HL-60/S4 treated with phorbol 12-myristate 13-acetate at 8.2 ng/mL for 4 days and 3 days (cell line): ENCODE results near the gene PLN.

Experiments used
- in situ Hi-C: fragments of 300-500 bp; cut with MboI; formaldehyde crosslinking; loops from 2 replicates; pipeline ENCODE4 v1.15.0; 2022; ENCODE audit warnings: low sequenced_read_pairs

PLN gene

DNA sequence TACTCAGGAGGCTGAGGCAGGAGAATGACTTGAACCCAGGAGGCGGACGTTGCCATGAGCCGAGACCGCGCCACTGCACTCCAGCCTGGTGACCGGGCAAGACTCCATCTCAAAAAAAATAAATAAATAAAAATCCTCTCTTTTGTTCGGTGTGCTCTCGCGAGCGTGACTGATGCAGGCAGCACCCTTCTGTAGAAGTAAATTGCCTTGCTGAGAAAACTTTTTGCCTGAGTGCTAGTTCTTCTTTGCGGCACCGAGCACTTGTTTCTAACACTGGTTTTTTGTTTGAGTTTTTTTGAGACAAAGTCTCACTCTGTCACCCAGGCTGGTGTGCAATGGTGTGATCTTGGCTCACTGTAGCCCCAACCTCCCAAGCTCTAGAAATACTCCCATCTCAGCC lies 30.5 kb downstream of the PLN start:
- in situ Hi-C loops, result no loop called here

DNA sequence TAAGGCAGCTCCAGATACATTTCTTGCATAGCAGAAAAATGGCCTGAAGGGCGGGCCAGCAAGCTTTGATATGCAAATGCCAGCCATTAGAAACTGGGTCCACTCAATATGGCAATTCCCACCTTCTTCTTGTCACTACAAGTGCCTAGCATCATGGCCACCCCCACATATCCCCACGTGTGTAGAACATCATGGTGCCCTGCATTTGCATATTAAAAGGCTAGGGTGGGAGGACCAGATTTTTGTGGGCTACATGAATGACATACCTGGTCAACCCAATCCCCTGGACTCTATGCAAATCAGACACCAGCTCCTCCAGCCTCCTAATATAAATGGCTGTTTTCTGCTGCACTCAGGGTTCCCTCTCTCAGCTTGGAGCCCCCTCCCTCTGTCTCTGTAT lies 31.7 kb downstream of the PLN start:
- in situ Hi-C loops, result no loop called here

DNA sequence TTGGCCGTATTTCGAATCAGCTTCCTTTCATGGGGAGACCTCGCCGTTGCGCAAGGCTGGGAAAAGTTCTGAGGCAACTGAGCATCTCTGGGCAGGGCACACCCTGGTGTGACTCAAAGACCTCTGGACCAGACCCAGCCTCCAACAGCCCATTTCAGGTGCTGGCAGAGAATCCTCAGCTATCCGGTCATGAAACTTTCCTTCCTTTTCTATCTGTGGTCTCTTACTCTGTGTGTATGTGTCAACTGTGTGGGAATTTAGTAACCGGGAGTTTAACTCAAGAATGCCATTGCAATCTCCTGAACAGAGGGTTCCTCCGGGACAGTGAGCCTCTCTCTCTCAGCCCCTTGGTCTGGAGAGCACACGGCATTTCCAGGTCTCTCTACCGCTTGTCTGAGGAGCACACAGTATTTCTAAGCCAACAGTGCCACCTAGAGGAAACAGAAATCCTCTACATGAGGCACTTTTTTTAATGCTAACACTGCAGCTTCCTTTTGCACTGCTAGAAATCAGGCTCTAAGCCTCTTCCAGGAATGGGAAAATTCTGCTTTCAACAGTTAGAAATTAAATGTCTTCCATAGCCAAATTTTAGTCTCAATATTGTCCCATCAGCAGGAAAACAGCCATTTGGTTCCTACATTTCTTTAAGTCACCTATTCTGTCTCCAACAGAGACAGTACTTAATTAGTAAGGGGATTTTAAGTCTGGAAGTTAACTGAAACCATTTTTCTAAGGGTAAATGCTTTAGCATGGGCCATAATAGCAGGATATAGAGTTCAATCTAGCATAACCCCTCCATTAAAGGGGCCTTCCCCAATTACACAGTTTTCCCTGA lies 32.7 kb downstream of the PLN start:
- in situ Hi-C loops, result no loop called here

DNA sequence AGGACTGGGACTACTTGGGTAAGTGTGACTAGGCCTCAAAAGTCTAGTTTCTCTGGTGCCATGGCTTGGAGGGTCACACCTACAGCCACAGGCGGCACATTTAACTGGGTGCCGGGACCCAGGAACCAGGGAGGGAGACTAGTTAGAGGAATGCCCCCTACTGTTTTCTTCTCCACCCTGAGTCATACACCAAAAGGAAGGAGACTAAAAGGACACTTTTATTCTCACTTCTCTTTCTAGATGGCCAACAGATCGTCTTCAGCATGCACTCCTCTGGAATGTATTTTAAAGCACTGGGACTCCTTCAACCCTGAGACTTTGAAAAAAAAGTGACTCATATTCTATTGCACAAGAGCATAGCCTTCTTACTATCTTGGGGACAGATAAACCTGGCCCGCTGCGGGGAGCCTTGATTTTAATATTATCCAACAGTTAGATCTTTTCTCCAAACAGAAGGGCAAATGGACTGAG lies 33.4 kb downstream of the PLN start:
- in situ Hi-C loops, result no loop called here

DNA sequence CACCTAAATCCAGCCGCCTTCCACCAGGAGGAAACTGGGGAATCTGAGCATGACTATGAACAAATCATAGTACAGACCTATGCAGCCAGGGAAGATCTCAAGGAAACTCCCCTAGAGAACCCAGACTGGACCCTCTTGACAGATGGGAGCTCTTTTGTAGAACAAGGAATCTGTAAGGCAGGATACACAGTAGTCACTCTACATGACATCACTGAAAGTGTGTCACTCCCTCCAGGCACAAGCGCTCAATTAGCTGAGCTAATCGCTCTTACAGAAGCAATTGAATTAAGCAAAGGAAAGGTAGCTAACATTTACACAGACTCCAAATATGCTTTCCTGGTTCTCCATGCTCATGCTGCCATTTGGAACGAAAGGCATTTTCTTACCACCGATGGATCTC lies 36.8 kb downstream of the PLN start:
- in situ Hi-C loops, result no loop called here

DNA sequence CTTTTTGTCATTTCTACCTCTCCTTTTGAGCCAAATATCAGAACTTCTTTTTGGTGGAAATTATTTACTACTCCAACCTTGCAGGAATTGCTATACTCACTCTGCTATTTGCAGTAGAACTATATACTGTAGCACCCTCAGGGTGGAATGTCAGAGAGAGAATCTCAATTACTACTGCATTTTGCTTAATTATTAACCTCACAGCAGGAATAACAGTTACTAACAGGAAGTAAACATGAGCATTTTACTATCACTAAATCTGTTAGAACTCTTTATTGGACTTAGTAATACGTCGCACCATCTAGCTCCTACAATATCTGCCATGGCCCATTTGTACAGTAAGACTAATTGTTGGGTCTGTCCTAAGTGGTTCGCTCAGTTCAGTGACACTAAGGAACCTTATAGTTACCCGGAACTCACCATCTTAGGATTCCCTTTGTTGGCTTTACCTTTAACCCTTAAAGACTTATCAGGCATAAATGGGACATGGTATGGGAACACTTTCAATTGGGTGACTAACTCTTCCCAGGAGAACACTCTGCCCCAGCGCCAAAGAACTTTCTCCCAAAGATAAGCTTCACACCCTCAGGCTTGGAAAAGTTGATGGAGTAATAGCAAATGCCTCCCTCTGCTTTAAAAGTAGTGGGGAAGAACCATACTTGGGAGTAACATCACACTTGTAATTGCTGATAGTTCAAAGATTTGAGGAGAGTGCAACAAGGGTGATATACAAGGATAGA lies 38.8 kb downstream of the PLN start:
- in situ Hi-C loops, result no loop called here

DNA sequence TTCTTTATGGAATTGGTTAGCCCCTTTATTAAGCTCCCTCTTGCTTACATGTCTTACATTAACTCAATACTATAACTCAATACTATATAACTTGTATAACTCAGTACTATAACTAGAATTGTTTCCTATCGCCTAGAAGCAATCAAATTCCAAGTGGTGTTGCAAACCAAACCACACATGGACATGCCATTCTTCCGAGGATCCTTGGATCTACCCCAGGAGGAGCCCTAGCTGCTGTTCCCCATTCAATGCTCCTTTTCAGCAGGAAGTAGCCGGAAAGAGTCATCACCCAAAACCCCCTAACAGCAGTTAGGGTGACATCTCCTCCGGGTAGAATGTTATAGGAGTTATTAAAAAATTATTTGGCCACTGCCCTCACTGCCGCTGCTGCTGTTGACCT lies 40.5 kb downstream of the PLN start:
- in situ Hi-C loops, result no loop called here

DNA sequence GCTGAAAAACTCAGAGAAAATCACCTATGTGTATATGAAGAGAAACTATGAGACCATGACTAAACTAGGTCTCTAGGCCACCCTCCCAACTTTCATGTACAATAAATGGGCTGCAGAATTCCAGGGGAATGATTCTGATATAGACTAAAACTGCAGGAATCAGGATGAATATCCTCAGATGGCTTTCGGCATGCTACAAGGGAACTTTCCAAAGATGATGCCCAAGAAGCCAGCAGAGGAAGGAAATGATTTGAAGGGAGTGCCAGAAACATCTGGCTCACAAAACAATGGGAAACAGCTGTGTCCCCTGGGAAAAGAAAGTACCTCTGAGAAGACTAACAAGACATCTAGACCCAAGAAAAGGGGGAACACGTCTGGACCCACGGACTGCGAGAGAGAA lies 41.1 kb downstream of the PLN start:
- in situ Hi-C loops, result no loop called here

DNA sequence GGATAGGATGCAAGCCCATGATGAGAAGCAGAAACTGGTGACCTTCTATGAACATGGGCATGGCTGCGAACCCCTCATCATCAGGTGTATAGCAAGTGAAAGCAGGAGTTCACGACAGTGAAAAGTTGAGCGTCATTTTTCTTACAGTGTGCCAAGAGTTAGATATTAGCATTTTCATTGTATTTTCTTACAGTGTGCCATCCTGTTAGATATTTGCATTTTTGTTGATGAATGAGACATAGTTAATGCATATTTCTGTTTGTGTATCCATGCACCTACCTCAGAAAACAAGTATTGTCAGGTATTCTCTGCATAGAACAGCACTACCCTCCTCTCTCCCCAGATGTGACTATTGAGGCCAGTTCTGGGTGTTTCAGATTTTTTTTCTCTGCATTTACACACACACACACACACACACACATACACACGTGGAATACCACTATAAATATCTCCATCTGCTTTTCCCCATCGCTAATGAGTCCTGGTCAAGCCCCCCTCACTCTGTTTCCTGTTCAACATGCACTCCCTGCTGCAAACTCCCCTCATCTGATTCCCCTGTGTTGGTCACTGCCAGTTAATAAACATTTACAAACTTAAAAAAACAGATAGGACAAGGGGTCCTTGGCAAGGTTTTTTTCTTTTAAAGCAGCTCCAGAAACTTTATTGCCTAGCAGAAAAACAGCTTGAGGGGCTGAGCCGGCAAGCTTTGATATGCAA lies 41.7 kb downstream of the PLN start:
- in situ Hi-C loops, result no loop called here

DNA sequence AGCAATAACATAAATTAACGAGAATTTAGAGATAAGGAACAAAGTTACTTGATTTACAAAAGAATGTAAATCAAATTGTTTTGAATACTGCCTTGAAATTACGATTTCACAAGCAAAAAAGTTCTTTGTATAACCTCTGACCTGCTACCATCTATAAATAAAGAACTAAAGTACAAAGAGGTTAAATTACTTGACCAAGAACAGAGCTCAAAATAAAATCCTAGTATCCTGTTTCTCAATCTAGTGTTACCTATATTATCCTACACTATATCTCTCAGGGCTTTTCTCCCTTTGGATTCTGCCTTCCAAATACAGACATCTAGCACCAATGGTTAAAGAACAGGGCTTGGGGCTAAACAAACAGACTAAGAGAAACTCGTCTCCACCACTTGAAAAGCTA lies 43.8 kb downstream of the PLN start:
- in situ Hi-C loops, result no loop called here

DNA sequence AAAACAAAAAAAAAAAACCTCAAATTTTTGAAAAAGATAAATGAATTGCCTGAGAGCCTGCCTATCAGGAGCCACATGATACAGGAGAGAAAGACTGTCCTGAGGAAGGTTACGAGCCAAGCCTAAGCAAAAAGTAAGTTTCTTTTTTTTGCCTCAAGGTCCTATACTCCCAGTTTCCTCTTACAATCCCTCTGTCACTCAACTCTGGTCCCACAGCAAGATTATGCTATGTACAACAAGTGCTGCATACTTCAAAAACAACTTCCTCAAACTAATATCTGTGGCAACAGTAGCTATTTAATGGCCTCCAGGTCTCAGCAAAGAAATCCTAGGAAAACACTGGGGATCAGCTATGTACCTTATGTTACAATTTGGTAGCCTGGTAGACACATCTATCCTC lies 46.8 kb downstream of the PLN start:
- in situ Hi-C loops, result no loop called here

DNA sequence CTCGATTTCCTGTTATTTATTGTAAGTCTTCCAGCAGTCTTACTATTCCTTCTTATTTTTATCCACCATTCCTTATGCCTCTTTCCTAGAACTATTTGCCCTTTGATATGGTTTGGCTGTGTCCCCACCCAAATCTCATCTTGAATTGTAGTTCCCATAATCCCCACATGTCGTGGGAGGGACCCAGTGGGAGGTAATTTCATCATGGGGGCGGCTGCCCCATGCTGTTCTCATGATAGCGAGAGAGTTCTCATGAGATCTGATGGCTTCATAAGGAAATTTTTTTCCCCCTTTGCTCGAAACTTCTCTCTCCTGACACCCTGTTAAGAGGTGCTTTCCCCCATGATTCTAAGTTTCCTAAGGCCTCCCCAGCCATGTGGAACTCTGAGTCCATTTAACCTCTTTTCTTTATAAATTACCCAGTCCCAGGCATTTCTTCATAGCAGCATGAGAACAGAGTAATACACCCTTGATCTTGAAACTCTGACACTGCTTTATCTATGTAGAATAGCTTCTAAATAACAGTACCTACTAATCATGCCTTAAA lies 48.8 kb downstream of the PLN start:
- in situ Hi-C loops, result no loop called here

DNA sequence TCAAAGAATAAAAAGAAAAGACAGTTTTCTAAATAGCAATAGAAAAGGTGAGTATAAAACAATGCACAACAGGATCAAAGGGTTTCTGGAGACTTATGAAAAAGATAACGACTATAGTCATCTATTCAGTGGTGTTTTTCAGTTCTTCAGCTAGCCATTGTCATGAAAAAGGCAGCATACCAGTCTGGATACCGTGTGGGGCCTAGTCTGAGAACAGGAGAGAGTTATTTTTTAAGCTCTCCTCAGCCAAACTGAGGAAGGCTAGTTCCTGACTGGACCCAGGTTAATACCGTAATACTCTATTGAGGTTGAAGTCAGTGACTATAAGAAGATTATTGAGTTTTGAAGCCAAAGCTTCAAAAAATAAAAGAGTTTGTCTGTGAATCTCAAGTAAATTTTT lies 49.5 kb downstream of the PLN start:
- in situ Hi-C loops, result no loop called here

DNA sequence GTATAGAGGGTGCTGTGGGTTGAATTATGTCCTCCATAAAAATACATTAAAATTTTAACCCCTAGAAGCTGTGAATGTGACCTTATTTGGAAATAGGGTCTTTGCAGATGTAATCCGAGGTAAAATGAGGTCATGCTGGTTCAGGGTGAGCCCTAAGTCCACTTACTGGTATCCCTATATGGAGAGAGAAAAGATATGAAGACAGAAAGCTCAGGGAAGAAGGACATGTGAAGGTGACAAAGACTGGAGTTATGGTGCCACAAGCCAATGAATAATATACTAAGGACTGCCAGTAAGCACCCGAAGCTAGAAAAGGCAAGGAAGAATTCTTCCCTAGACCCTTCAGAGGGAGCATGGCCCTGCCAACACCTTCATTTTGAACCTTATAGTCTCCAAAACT lies 50.2 kb downstream of the PLN start:
- in situ Hi-C loops, result no loop called here

DNA sequence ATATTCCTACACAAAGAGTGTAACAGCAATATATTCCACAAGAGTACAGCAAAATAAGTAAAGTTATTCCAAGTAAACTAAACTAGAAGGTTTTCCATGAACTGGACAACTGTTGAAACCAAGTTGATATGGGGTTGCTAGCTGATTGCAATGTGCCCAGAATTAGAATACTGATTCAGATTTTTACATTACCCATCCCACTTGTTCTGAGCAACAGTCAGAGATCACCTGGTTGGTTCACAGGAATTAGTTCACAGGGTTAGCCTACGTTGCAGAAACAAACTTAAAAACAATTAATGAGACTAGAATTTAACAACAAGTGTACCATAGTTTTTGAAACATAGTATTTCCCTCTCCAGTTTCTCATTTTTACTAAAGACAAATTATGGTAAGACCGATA lies 54.2 kb downstream of the PLN start:
- in situ Hi-C loops, result no loop called here

DNA sequence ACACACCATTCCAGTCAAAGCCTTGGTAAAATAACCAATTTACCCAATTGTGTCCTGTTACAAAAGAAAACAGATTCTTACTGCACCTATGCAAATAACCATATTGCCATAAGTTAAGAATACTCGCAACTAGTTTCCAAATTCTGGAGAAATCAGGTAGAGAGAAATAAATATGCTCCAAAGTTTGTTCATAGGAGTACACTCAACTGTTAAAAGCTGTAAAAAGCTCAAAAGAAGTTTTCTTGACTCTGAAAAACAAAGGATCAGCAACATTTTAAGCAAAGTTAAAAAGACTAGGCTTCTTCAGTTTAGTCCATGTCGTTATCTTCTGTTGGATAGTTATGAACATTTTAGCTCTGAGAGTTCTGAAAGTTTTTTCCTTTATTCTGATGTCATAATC lies 55.3 kb downstream of the PLN start:
- in situ Hi-C loops, result no loop called here

DNA sequence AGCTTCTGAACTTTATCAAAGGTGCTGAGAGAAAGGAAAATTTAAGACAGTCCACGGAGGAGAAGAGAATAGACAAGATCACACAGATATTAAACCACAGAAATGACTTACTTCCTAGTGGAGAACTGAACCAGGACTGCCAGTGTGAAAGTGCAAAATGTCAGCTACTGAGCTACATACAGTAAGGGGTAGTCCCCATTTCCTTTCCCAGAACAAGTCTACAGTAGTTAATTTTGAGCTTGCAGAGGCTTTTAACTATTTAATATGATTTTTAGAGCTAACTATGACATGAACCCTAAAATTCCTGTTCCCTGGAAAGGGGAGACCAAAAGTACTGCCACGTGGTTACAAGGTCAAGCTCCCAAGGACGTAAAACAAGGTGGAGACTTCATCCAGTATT lies 58.2 kb downstream of the PLN start:
- in situ Hi-C loops, result no loop called here

DNA sequence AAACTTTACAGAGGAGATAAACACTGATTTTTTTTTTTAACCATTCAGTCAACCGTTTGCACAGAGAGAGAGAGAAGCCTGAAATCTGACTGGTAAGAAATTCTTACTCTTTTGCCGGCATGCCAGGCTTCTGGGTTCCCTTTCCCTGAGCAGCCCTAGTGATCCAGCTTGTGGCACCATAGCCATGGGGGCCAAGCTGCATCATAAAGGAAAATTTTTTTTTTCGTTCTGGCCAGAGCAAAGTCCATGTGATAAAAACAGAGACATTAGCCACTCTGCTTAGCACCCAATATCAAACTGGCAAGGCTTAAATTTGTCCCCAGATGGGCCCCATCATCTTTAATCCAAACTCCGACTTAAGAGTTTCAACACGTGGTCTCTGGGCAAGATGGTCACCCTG lies 58.8 kb downstream of the PLN start:
- in situ Hi-C loops, result no loop called here
